Activated T-helper 9 cell treated with anti-CD3 and anti-CD28 coated beads, Interleukin-2, amount 50 U/mL, for 16 hours (primary cell): ENCODE results near the gene THTPA.
A peak's percentile ranks its signal among the peaks of the same experiment; 100 is the strongest.

Experiments used
- DNase-seq: peaks from one replicate; pipeline ENCODE4 v3.0.0-alpha.2; 2020; ENCODE audit warnings: low read depth

The THTPA gene

DNA sequence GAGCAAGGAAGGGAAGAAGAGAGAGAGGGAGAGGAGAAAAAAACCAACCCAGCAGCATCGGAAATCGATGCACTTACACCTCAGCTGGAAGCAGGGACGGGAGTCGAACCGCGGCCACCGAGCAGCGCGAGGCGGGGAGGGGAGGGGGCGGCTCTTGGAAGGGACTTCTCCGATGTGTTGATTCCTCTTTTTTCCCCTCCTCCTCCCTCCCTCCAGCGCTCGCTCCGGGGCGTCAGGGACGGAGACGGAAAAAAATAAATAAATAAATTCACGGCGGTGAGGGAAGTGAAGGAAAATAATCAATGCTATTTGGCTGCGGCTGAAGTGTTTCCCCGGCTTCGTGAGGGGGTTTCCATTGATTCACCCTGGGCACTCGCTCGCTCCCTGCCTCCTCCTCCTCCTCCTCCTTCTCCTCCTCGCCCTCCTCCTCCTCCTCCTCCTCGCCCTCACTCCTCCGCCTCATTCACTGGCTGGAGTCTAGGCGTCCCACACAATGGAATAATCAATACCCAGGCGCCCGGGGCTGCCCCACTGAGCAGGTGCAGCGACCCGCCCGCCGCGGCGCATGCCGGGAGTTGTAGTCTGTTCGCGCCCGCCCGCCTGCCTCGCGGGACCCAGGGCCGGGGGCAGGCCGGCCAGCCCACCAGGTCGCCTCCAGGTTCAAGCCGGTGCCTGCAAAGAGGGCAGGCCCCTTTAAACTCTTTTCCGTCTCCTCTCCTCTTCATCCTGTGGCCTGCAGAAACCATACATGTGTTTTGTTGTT lies 4.6 kb upstream of the THTPA start, which contains the start of gene ZFHX2:
TSS of gene ZFHX2 (minus strand) at position 500 of the 763 bp plus-strand sequence. CDS start 16,440 bp downstream, outside the sequence.
- peak; percentile 75 for DNase-seq

DNA sequence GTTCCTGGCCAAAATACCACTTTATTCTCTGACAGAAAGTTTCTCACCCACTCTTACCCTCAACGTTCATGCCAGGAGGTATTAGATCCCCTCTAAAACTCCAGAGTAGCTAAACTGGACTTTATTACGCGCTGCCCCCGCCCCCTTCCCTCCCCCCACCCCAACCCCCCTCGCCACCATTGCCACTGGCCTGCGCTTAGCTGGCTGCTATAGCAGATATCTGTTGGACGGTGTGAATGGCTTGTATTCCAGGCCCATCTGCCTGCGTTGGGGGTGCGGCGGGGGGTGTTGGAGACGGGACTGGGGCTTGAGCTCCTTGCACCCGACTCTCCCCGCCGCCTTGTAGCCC lies 564 bp upstream of the THTPA start:
- no peak for DNase-seq

DNA sequence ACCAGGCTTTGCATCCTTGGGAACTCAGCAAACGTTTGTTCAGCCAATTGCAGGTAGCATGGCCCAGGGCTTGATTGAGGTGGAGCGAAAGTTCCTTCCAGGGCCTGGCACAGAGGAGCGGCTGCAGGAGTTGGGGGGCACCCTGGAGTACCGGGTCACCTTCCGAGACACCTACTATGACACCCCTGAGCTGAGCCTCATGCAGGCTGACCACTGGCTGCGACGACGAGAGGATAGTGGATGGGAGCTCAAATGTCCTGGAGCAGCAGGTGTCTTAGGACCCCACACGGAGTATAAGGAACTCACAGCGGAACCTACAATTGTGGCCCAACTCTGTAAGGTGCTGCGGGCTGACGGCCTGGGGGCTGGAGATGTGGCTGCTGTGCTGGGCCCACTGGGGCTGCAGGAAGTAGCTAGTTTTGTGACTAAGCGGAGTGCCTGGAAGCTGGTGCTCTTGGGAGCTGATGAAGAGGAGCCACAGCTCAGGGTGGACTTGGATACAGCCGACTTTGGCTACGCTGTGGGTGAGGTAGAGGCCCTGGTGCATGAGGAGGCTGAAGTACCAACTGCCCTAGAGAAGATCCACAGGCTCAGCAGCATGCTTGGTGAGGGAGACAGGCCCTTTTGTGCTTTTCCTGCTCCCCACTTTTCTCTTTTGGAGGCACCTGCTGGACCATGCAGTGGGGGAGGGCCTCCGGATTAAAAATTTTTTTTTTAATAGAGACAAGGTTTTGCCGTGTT lies 799 bp downstream of the THTPA start:
- no peak for DNase-seq

DNA sequence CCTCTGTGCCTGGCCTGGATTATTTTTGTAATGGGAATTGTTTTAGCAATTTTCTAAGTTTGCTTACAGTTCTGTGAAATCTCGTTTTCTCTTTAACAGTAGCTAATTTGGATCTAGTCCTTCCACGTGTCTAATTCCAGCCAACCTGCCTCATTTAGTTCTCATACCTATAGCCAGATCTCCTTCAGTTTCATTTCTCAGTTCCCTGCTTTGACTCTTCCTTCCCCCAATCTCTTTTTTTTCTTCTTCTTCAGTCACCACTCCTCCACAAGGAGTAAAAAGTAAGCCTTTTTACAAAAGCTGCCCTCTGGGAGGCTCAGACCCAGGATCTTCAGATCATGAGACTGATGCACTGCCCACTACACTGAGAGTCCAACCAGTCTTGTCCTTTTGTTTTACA lies 1.4 kb downstream of the THTPA start:
- no peak for DNase-seq

DNA sequence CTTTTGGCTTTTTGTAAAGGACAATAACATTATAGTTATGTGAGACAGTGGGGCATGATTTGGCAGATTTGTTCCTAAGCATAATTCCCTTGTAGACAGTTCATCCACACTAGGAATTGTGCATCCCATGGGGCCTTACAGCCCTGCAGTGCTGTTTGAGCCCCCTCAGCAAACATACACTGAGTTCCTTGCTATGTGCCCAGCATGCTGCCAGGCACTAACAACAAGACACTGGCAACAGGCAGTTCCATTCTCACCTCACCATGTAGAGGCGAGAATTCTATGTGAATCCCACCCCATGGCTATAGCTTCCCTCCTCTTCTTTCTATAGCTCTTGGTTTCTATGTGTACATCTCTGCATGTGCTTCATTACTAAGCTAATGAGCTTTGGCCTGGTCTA lies 1.9 kb downstream of the THTPA start:
- no peak for DNase-seq

DNA sequence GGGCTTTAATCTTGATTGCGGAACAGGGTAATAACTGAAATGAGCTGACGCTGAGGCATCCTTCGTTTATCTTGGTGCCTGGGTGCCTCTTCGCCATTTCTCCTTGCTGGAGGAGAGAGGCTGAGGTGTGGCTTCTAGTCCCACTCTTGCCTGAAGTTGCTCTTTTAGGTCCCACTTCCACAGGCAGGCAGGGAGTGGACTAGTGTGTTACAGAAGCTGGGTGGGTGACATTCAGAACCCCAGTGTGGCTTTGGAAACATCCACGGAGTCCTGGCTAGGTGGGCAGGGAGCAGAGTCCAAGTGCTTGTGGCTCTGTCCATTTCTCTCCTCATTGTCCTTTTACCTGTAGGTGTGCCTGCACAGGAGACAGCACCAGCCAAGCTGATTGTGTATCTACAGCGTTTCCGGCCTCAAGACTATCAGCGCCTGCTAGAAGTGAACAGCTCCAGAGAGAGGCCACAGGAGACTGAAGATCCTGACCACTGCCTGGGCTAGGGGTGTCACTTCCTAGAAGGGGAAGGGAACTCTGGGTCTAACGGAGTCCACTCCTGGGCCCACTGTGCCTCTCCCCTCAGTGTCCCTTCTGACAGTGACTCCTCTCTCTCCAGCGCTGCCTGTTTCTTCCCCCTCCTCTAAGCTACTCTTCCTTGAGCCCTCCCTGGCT lies 2.4 kb downstream of the THTPA start:
- no peak for DNase-seq

DNA sequence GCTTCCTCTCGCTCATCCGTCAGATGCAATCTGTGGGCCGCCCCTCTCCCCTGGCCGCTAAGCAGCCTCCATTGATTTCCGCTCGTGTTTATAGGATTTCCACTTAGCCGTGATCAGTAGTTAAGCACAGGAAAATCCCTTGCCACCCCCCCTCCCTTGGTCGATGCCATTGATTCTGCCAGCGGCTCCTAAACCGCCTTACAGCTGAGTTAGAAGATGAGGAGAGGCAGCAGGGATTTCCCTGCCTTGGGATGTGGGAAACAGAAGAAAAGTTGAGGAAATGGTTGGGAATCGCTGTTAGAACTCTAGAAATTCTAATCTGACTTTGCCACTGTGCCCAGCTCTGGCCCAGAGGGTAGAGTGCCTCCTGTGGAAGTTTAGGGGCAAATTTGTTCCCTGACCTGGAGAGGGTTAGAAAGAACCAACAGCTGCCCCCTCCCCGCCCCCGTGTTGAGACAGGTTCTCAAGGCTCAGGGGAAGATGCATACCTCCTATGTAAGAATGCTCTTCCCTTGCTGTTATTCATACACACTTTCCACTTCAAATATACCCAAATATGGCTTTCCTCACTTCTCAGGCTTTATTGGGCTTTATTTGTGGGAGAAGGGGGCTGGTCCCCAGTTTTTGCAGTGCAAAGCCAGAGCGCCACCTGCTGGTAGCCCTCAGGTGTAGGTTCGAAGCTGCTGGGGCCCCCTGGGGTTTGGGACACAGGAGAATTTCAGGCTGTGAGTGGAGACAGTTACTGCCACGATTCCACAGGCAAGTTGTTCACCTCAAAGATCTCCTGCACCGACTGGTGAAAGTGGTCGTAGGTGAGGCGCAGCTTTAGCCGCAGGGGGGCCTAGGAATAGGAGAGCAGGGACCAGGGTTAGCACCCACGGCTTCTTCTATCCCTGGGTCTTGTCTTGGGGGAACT lies 3.2 kb downstream of the THTPA start:
- DNase-seq = peak; percentile 52

DNA sequence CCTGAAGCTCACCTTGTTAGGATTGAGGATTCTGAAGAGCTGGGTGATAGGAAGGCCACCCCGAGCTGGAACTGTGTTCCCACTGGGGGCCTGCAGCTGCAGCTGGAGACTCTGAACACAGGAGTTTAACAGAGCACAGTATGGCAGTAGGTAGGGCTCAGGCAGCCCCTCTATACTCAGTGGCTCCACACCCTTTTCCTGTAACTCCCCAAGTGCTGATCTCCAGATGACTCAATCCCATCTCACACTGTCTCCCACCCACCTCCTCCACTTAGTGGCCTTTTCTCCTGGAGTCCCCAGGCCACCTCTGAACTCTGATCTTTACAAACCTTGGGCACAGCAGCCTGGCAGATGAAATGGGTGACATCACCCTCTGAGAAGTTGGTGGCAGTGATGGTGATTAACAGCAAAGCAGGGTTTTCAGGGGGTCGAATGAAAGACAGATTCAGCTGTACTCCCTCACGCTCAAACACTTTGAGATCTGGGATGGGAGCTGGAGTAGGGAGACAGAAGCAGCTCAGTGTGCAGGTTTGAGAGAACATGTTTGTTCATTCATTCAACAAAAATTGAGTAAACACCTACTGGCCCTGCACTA lies 4.0 kb downstream of the THTPA start:
- DNase-seq = no peak

DNA sequence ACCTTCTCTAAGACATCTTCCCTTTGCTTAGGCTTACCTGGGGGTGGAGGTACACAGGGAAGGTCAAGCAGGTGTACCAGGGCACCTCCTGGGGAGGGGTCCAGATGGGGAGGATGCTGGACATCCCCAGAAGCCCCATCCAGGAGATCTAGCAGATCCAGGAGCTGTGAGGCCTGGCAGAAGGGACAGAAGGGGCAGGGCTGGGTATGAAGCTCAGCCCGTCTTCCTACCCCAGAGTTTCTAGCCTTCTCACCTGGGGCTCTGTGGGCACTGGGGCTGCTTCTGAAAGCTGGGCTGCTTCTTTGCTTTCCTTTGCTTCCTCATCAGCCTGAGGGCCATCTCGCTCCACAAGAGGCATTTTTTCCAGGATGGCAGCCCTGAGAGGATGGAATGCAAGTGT lies 5.2 kb downstream of the THTPA start:
- no peak for DNase-seq

DNA sequence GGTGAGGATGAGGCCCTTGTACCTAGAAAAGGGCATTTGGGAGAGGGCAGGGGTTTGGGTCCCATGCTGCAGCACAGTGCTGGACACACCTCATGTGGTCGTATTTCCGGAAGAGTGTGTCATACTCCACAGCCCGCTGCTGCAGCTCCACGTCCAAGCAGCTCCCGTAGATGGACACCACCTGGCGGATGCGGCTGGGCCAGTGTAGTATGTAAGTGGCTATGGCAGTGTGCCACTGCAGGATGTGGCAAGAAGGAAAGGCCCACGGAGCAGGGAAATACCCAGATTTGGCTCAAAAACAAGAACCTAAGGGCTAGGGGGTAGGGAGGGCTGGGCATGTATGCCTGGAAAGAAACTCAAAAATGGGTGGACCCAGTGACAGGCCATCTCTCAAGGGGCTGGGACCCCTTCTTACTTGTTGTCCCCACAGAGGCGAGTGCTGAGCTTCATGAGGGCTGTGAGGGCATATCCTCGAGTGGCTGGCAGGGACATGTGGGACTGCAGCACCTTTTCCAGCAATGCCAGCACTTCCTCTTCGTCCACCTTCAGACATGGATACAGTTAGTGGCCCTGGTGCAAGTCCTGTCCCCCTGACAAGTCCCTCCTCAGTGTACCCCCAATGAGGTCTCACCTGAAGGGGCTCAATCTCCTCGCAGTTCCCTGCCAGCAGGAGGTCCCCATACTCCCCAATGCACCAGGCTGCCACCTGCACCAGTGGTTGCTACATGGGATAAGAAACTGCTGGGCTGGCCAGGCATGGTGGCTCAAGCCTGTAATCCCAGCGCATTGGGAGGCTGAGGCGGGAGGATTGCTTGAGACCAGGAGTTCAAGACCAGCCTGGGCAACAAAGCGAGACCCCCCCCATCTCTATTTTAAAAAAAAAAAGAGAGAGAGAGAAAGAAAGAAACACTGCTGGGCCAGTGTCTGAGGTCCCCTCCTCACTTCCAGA lies 6.1 kb downstream of the THTPA start:
- DNase-seq = no peak

DNA sequence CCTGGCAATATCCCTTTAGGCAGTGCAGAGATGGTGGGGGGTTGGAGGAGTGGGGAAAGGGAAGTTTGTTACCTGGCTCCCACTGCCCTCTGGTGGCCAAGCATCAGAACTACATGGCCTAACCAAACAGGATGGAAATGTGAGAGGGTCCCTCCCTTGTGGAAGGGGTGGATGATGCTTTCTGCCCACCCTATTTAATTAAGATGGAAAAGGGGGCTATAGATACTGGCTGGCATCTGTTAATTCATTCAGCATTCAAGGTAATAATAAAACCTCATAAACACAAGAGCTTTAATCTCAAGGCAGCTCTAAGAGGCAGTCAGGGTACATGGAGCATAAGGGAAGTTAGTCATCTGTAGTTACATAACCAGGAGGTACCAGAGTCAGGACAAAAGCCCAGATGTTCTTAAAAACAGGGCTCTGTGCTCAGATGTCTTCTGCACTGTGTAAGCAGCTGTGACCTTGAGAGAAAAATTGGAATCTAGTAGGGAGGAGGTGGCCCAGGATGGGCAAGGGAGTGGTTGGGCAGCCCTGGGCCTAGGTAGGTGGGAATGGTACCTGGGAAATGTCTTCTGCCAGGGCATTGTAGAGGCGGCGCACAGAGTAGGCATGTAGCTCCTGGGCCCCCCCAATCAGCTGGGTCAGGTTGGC lies 6.9 kb downstream of the THTPA start:
- peak; percentile 33 for DNase-seq

DNA sequence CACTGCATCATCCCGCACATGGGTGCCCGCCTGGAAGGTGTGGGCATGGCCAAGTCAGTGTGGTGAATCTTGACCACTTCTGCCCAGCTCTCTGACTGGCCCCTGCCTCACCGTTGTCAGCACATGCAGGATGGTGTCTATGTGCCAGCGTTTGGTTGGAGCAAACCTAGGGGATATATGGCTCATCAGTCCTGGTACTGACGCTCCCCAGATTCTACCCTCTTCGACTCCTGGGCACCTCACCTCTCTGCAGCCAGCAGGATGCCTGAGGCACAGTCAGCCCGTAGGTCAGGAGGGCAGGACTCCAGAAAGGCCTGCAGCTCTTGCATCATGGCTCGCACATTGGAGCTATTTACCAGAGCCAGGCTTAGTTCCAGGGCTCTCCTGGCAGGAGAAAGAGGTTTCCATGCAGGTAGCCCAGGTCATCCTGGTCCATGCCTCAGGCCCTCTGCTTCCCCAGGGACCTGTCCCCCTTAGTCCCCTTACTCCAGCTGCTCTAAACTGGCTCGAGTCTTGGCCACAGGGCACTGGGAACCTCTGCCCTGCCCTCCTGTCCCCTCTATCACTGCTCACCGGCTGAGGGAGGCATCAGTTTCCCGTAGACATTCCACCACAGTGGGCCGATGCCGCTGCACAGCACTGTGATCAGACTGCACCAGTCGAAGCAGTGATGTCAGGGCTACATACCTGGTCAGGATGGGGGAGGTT lies 7.6 kb downstream of the THTPA start:
- no peak for DNase-seq

DNA sequence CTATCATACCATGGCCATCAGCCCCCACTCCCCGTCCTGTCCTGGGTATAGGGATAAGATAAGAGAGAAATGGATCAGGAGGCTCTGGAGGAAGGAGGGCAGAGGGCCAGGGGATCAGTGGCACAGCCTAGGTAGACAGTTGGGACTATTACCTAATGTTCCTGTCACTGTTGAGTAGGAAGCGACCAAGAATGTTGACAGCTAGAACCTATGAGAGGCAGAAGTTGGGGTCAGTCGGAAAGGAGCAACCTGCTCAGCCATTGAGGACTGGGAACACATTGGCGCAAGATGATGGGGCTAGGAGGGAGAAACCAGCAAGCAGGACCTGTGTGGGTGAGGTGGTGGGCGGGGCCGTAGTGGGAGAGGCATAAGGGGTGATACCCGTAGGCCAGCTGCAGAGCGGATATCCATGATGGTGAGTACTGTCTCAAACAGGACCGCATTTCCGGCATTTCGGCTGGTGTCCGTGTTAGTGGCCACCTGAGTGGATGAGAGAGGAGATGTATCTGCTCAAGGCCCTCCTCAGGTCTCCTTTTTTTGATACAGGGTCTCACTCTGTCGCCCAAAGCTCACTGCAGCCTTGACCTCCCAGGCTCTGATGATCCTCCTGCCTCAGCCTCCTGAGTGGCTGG lies 8.2 kb downstream of the THTPA start:
- DNase-seq = no peak

DNA sequence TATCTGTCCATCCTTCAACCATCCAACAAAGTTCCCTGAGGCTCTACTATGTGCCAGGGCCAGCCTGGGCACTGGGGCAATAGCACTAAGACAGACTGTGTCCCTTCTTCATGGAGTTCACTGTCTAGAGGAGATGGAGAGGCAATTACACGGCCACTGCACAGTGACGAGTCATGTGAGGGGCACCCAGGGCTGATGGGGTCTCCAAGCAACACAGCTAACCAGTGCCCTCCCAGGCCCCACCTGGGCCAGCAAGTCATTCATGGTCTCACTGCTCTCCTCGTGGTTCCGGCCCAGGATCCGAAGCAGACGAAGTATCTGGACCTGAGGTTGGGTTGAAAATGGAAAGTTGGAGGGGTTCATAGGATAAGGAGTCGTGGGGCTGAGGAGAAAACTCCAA lies 8.8 kb downstream of the THTPA start:
- no peak for DNase-seq

DNA sequence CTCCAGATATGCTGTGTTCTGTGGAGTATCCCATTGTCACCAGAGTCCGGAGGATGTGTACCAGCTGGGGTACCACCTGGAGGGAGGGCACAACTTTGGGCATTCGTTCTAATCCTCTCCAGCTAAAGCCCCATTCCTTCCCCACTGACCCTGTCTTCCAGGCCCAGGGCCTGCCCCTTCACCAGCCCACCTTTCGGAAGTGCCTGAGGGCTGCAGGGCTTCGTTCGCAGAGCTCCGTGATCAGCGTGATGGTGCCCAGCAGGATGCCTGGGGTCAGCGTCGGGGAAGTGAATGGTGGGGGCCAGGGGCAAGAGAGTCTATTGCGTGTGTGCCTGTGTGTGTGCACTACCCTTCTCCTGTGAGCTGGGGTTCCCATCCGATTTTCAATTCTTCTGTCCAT lies 9.6 kb downstream of the THTPA start:
- no peak for DNase-seq

DNA sequence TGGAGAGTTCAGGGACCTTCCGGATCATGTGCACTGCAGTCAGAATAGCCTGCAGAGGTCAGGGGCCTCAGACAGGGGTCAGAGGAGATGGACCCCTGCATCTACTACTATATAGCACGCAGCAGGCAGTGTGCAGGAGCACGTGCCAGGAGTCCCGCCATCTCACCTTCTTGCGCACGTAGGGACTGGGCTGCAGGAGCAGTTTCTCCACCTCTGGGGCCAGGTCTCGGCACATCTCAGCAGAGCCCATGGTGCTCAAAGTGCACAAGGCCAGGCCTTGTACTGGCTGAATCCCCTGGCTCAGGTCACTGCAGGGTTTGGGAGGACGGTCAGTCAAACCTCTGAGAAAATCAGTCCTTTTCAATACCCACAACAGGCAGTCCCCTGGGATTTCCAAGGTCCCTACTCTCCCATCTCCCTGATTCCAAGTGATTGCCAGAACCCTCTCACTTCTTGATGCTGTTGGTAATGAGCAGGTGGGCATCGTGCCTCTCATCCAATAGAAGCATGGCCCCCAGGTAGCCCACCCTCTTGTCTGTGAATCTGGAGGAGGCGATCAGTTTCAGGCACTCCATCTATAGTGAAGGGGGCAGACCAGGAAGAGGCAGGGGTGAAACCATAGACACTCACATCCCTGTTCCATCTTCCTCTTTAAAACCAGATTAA lies 10.2 kb downstream of the THTPA start:
- DNase-seq = no peak

DNA sequence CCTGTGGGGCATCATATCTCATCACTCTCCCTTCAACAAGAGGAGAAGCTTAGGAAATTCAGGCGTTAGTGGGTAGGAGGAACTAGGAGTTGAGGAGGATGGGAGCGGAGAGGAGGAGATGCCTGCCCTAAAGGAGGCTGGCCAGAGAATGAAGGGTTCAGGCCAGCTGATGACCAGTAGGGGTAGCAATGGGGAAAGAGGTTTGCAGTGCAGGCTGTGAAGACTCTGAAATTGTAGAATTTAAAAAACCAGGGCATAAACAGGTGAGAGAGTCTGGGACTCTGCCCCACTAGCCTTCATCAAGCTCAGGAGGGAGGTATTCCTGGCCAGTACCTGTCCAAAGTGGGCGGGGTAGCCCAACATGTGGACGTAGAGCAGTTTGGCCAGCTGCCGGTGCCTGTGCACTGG lies 10.7 kb downstream of the THTPA start:
- no peak for DNase-seq
